Measurements from ENCODE around the gene UGT8. TPM values are rescaled to one million over a fixed set of nuclear protein-coding genes. Genes with fewer than 3 reads are reported as not detected.

UGT8 gene
- total RNA-seq, 4 donors from 2014 or later, result not detected

GRCh38 chr4:114599231-114599902 is 760 bp downstream of the UGT8 start:
- TF ChIP-seq CTCF (IDR thresholded peaks at IDR 0.05; ENCODE audit: low read depth), result no peak

GRCh38 chr4:114599903-114600552 is 1.4 kb downstream of the UGT8 start:
- no peak for TF ChIP-seq CTCF (IDR thresholded peaks at IDR 0.05; ENCODE audit: low read depth)

- no peak for TF ChIP-seq CTCF (IDR thresholded peaks at IDR 0.05; ENCODE audit: low read depth)
Measured at GRCh38 chr4:114600672-114601071, 2.1 kb downstream of the UGT8 start.

- no peak for TF ChIP-seq CTCF (IDR thresholded peaks at IDR 0.05; ENCODE audit: low read depth)
Measured at GRCh38 chr4:114601304-114602052, 2.9 kb downstream of the UGT8 start.

GRCh38 chr4:114603497-114603896 is 4.9 kb downstream of the UGT8 start:
- TF ChIP-seq CTCF (IDR thresholded peaks at IDR 0.05; ENCODE audit: low read depth), result no peak

GRCh38 chr4:114606245-114606644 is 7.6 kb downstream of the UGT8 start:
- TF ChIP-seq CTCF (IDR thresholded peaks at IDR 0.05; ENCODE audit: low read depth), result no peak

GRCh38 chr4:114607056-114607455 is 8.4 kb downstream of the UGT8 start:
- no peak for TF ChIP-seq CTCF (IDR thresholded peaks at IDR 0.05; ENCODE audit: low read depth)
